Ishikawa (cell line): ENCODE results near the gene QSER1.

Experiments
- CEBPB ChIP-seq: IDR thresholded peaks from 2 replicates; pipeline ENCODE4 v1.6.1; 2012
- EGR1 ChIP-seq: IDR thresholded peaks from 2 replicates; pipeline ENCODE4 v1.6.1; 2012
- EP300 ChIP-seq: IDR thresholded peaks from 2 replicates; pipeline ENCODE4 v1.6.1; 2012; ENCODE audit warnings: borderline replicate concordance
- RAD21 ChIP-seq: IDR thresholded peaks from 2 replicates; pipeline ENCODE4 v1.6.1; 2012; ENCODE audit warnings: low read depth
- TAF1 ChIP-seq: IDR thresholded peaks from 2 replicates; pipeline ENCODE4 v1.6.1; 2012; ENCODE audit warnings: low read depth, mild to moderate bottlenecking
- TCF12 ChIP-seq: IDR thresholded peaks from 2 replicates; pipeline ENCODE4 v1.6.1; 2012; ENCODE audit warnings: low read depth
- ZBTB7A ChIP-seq: IDR thresholded peaks from 2 replicates; pipeline ENCODE4 v1.6.1; 2012; ENCODE audit warnings: low read depth

DNA sequence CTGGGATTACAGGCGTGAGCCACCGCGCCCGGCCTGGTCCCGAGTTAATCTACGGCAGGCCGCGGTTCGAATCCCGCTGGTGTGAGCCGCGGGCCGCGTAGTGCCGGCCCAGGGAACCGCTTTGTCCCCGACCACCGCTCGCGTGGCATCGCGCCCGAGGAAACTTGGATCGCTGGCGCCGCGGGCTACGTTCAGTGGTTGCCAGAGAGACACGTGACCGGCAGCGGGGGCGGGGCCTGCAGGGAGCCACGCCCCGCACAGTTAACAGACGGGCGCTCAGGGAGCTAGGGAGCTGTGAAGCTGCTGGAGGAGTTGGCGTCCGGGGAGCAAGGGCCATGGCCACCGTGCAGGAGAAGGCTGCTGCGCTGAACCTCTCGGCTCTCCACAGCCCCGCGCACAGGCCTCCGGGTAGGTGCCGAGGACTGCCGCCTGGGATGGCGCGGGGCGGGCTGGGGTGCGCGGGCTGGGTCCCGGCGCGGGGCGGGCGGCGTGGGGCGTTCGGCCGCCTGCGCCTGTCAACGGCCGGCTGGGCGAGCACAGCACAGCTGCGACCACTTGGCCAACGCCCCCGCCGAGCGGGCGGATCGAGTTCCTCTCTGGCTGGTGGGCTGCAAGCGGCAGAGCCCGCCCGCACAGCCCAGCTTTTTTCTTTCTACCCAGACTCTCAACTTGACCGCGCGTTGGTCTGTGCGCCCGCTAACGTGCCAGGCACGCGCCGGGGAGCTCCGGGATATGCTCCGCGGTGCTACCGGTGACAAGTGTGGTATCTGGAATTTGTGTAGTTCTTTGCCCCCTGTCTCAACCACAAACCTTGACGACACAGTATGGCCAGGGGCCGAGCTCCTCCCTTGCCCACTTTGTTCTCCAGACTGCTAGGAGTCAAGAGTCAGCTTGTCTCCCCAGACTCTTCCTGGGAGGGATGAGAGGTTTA, 123.3 kb downstream of the QSER1 start, which contains the start of gene DEPDC7:
- TF ChIP-seq TAF1: peak; percentile 54; the same call in 1 of the 2 replicates
- TF ChIP-seq TCF12: no peak
- TF ChIP-seq EGR1: no peak
- no peak for TF ChIP-seq CEBPB
- no peak for TF ChIP-seq EP300
- no peak for TF ChIP-seq RAD21
- no peak for TF ChIP-seq ZBTB7A
